Measurements from ENCODE around the gene NUAK1.
A peak's percentile ranks its signal among the peaks of the same experiment; 100 is the strongest.
"Not testable (repeated sequence)": the region's sequence is repeated elsewhere in the genome, so short reads cannot be mapped to it uniquely, and the experiment has no call there.

NUAK1 gene

DNA sequence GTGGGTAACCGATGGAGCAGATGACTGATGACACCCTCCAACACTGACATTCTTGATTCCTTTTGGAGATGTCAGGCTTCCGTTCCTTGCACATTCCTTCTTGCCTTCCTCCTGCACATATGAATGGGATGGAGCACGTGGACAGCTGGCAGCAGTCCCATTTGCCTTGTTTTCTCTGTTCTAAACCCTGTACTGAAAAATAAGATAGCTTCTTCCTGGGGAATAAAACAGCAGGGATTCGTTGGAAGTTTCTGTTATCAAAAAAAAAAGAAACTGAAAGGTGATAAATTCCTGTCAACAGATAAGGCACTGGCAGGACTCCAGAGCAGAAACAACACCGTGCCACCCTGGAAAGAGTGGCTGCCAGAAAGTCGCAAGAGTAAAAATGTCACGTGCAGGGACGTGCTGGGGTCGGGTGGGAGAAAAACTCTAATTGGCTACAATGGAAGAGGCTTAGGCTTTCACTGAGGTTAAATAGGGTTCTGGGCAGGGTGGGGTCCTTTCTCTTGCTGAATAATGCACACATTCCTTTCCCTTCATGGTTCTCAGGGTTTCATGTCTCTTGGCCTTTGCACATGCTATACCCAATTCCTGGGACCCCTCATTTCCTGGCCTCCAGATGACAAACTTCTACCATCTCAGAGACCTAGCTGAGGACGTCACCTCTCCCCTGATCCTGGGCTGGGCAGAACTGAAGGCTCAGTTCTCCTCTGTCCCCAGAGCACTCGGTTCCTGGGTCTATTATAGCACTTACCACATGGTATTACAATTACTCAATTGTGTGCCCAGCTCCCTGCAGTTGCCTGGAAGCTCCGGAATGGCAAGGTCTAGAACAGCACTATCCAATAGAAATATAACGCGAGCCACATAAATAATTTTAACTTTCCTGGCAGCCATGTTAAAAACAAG is 7.0 kb upstream of the NUAK1 start:
- no peak for FAIRE-seq

DNA sequence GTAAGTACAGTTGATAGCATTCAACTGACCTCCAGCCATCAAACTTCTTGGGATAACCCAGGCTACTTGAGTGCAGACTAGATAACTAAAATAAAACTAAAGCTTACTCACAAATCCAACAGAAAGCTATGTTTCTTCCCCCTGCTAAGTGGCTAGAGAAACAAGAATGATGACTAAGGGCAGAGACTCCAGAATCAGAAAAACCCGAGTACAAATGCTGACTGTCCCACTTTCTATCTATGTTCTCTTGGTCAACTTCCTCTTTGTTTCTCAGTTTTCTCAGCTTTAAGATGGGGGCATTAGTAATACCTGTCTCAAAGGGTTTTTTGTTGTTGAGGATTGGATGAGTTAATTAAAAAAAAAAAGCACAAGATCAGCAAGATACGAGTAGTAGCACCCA is 6.1 kb upstream of the NUAK1 start:
- FAIRE-seq: no peak

DNA sequence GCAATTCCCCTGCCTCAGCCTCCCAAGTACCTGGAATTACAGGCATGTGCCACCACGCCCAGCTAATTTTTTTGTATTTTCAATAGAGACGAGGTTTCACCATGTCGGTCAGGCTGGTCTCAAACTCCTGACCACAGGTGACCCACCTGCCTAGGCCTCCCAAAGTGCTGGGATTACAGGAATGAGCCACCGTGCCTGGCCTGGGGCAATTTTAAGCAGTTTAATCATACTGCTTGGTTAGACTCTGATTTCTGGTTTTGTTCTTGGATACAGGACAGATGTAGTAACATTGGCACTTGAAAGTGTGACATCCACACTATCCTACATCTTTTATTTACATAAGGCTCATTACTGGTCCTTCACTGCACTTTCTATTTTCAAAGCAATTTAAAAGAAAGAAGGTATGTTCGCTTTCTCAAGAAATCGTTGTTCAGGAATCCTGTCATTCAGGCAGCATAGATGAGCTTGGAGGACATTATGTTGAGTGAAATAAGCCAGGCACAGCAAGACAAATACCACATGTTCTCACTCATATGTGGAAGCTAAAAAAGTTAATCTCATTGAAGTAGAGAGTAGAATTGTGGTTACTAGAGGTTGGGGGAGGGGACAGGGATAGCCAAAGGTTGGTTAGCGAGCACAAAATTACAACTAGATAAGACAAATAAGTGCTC is 4.0 kb upstream of the NUAK1 start:
- no peak for FAIRE-seq

DNA sequence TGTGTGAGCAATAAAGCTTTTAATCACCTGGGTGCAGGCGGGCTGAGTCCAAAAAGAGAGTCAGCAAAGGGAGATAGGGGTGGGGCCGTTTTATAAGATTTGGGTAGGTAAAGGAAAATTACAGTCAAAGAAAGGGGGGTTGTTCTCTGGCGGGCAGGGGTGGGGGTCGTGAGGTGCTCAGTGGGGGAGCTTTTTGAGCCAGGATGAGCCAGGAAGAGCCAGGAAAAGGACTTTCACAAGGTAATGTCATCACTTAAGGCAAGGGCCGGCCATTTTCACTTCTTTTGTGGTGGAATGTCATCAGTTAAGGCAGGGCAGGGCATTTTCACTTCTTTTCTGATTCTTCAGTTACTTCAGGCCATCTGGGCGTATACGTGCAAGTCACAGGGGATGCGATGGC is 3.2 kb upstream of the NUAK1 start:
- not testable (repeated sequence) for FAIRE-seq

DNA sequence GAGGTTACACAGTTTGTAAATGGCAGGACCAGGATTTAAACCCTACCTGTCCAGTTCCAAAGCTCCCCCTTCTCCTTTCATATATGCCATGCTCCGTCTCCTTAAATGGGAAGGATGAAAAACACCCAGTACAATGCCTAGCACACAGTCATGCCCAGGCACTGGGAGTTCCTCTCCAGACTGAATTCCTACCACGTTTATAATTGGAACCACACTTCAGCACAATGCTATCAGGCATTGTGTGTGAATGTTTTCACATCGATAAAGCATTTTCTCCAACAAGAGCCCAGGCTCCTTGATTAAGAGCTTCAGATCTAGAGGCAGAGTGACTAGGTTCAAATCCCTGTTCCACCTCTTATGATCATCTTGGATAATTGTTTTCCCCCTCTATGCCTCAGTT is 2.7 kb upstream of the NUAK1 start:
- FAIRE-seq: no peak

DNA sequence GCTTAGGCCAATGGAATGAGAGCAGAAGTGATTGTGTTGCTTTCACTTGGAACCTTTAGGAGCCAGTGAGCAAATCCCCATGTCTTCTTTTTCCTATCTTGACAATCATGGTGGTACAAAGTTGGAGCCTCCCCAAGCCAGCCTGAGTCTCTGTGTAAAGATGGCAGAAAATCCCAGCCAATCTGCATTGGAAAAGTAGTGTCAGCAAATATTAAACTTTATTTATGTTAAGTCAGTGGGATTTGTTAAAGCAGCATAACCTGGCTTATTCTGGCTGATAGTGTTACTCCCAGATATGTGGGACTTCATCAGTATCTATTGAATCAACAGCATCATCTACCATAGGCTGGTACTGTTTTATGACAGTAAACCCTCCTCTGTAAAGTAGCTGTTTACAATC is 2.2 kb upstream of the NUAK1 start:
- FAIRE-seq: no peak

DNA sequence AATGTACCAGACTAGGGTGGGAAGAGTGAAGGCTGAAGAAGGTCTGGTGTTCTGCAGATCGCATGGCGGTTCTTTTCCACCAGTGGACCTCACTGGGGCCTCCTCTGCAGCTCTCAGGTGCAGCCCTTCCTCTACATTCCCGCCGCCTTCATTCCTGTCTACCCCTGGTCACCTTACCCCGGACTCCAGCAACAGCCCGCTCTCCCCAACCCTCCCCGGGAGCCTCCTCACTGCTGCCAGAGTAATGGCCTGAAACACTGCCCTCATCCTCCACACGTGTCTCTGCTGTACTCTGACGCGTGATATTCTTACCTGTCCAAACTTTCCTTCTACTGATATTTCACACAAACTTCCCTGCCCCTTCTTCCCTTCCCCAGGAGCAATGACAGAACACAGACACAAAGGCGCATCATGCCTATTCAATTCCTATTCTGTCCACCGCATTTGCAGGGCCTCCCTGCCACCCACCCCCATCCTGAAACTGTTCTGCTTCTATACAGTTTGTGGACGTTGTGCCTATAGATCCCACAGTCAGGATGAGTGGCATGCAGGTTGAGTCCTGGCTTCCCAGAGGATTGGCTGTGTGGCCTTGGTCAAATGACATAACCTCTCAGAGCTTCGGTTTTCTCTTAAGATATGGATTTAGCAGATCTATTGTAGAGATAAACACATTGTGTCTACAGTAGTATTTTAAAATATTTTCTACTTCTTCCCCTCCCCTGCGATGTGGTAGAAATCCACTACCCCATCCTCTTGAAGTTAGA is 1.7 kb upstream of the NUAK1 start:
- no peak for FAIRE-seq

DNA sequence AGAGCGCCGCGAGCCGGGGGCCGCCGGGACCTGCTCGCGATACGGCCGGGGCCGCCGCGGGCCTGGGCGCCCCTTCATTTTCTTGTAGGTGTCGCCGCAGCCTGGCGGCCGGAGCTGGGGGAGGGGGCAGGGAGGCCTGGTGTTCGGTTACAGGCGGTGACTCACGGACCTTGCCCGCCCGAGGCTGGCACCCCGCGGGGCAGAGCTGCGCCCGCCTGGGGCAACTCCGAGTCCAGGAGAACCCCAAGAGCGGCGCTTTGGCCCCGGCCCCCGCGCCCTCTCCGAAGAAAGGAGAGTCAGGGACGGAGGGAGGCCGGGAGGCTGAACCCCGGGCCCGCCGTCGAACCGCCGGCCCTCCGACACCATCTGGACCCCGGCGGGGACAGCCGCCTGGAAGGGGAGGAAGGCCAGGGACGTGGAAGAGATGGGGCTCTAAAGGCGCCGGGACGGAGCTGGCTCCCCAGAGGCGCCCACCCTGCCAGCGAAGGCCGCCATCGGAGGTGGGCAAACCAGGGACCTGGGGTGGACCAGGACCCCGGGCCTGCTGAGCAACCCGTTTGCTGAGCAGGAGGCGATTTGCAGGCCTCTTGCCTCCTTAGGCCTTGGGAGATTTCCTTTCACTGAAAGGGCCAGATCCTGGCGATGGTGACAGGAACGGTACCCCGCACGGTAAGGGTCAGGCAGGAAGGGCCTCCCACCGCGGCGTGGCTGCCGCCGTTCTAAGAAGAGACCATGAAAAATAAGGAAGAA is 843 bp upstream of the NUAK1 start:
- no peak for FAIRE-seq

DNA sequence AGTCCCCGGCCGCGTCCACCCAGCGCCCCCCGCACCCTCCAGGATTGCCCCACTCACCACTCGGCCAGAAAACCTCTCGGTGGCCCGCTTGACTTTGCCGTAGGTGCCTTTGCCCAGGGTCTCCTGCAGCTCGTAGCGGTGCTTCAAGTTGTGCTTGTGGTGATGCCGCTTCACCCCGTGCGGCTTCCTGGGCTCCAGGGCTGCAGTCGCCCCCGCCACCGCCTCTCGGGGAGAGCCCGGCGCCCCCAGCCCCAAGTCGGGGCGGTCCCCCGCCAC is 459 bp downstream of the NUAK1 start:
- FAIRE-seq: no peak

DNA sequence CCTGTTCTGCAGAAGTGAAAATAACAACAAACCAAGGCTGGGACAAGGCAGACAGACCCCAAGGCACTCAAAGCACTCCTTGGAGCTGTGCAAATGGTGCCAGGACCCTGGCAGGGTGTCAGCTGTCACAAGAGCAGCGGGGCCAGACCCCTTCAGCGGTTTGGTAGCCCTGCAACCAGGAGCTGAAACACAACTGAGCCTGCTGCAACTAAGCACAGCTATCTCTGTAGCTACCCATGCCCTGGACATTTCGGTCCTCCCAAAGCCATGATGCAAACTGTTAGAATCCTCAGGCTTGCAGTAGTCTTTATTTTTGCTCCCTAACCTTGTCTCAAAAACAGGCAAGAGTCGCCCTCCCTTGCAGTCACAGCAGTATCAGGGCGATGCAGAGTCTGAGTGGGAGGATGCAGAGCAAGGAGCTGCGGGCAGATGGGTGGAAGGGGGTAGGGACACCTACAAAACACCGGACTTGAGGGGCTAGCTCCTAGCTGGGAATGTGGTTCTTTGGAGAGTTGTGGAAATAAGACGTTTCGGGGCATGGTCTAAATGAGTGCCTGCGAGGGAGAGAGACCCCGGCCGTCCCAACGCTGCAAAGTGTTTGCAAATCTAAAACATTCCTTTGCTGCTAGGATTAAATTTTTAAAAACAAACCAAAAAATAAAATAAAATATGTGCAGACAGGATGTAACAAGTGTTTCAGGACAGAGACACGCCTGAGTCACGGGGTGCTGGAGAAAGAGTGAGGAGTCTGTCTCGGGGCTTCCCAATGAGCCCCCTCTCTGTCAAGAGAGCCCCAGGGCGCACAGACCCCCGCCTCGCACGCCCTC is 1.0 kb downstream of the NUAK1 start:
- FAIRE-seq: no peak

DNA sequence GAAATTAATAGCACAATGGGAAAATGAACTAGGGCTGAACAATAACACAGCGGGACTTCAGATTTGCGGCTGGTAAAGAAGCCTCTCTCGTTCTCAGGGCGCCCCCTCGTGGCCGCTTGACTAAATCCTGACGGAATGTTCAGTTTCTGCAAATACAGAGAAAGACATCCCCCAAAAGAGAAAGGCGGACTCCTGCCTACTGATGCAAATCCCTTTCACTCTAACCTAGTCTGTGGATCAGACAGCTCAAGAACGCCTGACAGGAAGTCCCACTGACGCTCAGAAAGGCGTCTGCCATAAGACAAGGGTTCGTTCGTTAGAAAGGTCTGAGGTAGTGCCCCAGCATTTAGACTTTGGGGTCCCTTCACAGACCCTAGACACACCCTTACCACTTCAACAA is 2.5 kb downstream of the NUAK1 start:
- peak; percentile 14 for FAIRE-seq

DNA sequence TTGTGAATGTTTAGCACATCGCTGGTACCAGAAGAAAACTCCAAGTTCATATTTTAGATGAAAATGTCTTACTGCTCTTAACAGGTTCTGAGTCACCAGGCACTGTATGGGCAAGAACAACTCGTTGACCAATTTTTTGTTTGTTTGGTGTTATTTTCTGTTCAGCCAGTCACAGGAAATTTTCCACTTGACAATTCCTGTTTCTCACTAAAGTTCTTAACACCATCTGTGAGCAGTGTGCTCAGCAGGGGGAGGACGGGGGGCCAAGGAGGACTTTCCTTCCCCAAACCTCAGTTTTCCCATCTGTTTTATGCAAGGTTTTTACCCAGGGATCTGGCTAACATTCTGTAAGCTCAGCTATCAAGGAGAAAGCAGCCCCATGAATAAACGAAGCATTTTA is 3.0 kb downstream of the NUAK1 start:
- FAIRE-seq: no peak

DNA sequence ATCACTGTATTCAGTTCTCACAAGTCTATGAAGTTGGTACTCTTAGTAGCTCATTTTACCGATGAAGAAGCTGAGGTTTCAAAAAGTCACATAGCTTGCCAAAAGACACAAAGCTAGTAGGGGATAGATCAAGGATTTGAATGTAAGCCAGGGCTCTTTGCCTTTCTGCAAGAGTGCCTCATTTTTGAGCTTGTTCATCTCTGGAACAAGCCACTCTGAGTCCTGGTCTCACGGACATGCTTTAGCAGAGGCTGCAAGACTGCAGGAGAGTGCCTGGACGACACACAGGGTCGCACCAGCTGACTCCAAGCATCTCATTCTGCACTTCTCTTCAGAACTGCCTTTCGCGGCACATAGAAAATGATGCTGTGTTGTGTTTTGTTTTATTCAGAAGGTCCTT is 3.7 kb downstream of the NUAK1 start:
- no peak for FAIRE-seq

DNA sequence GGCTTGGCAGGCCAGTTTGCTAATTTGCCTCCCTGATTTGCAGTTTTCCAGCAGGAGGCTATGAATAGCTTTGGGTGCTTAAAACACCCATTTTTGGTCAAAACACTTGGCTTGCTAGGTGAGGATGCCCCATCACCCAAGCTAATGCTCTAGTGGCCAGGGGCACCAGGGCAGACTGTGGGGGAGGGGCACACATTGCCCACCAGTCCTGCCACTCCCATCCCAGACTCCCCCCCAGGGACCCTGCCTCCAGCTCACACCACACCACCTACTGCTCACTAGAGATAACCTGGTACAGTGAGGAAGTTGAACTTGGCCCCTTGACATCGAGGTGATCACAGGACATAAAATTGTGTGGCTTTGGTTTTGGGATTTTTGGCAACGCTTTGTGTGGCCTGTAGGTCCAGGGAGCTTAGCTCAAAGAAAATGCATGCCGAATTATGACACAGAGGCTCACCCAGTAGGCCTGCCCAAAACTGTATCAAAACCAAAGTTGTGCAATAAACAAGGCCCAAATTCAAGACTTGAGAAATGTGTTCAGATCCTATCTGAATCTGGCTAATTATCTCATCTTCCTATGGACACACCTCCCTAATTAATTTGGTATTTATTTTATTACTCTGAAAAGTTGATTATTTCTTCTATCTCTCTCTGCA is 4.3 kb downstream of the NUAK1 start:
- no peak for FAIRE-seq

DNA sequence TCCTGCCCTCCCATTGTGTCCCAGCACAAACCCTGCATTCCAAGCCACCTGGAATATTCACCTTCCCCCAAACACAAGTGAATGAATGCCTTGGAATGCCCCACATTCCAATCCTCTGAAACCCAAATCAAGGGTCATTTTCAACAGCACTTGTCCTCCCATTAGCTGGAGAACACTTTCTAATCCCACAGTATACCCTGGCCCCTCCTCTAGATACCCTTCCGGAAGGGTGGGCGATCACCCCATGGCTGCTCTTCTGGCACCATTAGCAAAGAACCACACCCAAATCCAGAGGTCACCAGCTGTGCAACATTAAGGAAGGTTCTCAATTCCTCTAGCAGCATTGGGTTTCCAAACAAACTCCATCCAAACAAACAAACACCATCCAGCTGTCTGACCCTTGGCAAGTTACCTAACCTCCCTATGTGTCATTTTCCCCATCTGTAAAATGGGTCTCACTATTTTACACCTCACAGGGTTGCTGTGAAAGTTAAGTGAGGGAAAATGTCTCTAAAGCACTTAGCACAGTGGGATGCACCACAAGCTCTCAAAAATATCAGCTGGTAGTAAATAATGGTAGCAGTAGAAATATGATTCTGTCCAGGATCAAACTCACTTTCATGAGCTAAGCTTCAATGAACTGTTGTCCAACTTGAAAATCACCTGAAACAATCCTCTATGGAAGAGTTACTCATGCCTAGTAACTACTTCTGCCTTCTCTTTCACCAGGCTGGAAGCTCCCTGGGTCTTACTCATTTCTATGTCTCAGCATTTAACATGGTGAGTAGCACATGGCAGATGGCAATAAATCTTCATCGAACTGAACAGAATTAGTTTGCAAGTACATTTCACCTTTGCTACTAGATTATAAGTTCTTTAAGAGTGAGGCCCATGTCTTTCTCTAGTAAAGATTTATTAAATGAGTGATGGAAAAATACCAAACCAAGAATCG is 5.3 kb downstream of the NUAK1 start:
- FAIRE-seq: no peak

DNA sequence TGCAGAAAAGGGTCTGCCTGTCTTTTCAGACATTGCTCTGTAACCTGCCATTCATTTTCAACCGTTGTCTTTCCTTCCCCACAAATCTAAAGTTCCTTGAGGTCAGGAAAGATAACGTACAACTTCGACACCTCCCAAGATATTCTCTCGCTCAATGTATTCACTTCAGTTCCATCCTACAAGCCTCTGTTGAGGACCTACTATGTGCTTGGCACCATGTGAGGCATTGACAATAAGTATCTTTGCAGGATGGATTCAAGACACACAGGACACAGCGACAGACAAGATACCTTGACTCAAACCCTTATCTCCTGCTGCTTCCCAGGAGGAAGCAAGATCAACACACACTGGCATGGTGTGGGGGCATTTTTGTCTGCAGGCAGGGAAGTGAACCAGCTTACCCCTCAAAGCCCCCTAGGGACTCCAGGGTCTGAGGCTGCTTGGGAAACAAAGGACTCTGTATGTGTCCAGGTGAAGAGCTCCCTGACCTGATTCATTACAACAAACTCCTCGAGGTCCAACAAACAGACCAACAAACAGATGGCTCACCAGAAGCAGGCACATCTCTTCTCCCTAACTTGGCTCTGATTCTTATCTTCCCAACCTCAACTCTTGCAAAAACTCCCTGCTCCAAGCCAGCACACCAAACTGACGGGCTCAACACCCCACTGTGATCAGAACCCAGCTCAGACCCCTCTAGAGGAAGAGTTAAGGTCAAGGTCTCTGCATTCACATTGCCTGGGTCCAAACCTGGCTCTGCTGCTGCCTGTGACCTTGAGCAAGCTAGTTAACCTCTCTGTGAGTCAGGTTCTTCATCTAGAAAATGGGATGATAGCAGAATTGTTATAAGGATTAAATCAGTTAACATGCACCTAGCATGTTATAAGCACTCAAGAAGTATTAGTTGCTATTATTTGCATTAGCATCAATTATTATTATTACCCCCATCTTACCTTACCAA is 6.3 kb downstream of the NUAK1 start:
- no peak for FAIRE-seq

DNA sequence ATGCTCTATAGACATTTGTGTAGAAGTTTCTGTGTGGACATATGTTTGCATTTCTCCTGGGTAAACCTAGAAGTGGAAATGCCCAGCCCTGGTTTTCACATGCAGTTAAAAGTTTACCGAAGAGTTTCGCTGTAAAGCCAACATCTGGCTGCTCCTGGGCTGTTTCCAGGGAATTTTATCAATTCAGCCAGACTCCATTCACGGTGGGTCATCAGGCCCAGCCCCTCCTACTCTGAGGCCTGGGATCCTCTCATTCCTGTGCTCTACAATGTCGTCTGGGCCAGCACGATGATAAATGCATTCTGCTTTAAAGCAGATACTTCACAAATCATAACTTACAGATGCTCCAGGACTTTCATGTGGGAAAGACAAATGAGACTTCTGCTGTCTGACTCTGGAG is 7.1 kb downstream of the NUAK1 start:
- FAIRE-seq: no peak

DNA sequence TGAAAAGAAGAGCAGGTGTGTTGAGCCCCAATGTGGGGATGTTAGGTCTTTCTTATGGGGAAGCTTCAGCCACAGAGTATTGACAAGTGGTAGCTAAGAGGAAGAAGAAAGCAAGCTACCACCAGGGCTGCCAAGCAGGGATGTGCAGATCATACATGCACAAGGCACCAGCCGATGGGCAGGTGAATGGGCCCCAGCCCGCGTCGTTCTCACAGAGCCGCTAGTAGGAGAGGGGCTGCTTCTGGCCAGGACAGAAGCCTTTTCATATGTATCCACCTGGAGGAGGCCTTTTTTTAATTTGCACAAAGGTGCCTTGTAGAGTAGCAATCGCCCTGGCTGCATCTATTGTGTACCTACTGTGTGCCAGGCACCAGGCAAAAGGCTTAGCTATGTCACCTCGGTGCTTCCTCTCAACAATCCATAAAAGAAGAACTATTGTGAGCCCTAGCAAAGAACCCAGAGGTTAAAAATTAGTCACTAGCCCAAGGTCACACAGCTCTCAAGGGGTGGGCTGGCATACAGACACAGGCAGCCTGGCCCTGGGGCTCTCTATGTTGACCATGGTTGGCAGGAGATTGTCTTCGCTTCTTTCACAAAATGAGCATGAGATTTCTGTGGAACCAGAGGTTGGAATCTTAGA is 8.2 kb downstream of the NUAK1 start:
- FAIRE-seq: no peak

Measured in A204.1 (cell line).